Naive thymus-derived CD8-positive, alpha-beta T cell (primary cell): ENCODE measurements around the gene ARID5B. TPM values are rescaled to one million over a fixed set of nuclear protein-coding genes. Genes with fewer than 3 reads are reported as not detected.

Experiments
- ATAC-seq, 2 donors: fragments of 150-1000 bp; cut with Tn5 transposase in 1 of 2; sonication (Bioruptor Pico), chemical (Tn5 transposase) in 1 of 2; 1 replicate in 1 of 2; 2 replicates in 1 of 2; pipeline ENCODE4 v1.10.0; 2021; ENCODE audit warnings: mild to moderate bottlenecking in 2 of 2, moderate library complexity in 2 of 2
- POLR2A ChIA-PET: fragments of 350-600 bp; sonication (Branson Sonifier 250); formaldehyde crosslinking; loops from one replicate; lab custom pipeline; 2021; ENCODE audit warnings: antibody characterized with exemption; lab: Charles Lee
- DNase-seq, 10 donors: peaks; one replicate each; pipeline versions ENCODE4 v3.0.0 to v3.0.0-alpha.2; 2020 to 2022
- H3K27ac Mint-ChIP-seq, 10 donors: one replicate each; pipeline ENCODE4 v1.8.0; 2020 to 2022; ENCODE audit warnings: mild to moderate bottlenecking in 10 of 10, mixed read lengths in 10 of 10, moderate library complexity in 4 of 10, inconsistent platforms in 1 of 10
- H3K27me3 Mint-ChIP-seq, 5 donors: one replicate each; pipeline ENCODE4 v1.8.0; 2021 to 2022; ENCODE audit warnings: mixed read lengths in 5 of 5
- H3K36me3 Mint-ChIP-seq, 3 donors: one replicate each; pipeline ENCODE4 v1.8.0; 2020 to 2022; ENCODE audit warnings: mixed read lengths in 3 of 3, mild to moderate bottlenecking in 2 of 3, inconsistent platforms in 1 of 3
- H3K4me1 Mint-ChIP-seq, 4 donors: one replicate each; pipeline ENCODE4 v1.8.0; 2021 to 2022; ENCODE audit warnings: mixed read lengths in 4 of 4
- H3K4me3 Mint-ChIP-seq, 10 donors: one replicate each; pipeline ENCODE4 v1.8.0; 2020 to 2022; ENCODE audit warnings: mild to moderate bottlenecking in 10 of 10, mixed read lengths in 10 of 10, moderate library complexity in 6 of 10, inconsistent platforms in 1 of 10
- H3K9me3 Mint-ChIP-seq, 9 donors: one replicate each; pipeline ENCODE4 v1.8.0; 2020 to 2022; ENCODE audit warnings: mixed read lengths in 9 of 9, mild to moderate bottlenecking in 3 of 9, inconsistent platforms in 1 of 9, moderate library complexity in 1 of 9
- polyA plus RNA-seq, 3 donors: library from polyadenylated mRNA; unstranded; fragments of 300-500 nt; fragmentation: Illumina TruSeq; gene quantifications; one replicate each; pipeline ENCODE4 v1.2.3, GENCODE V29; 2021
- total RNA-seq, 8 experiments: library from RNA in 2 of 8; stranded (reverse) in 2 of 8; gene quantifications; one replicate each; pipeline ENCODE4 v1.2.3 and lab custom pipeline; 2021 to 2026

Gene ARID5B
- total and polyA plus RNA-seq, 5 experiments from 2014 or later = 9.6 to 22.5 (median 12.6) TPM

GRCh38 chr10:61951144-61951483 is 49.6 kb downstream of the ARID5B start:
- DNase-seq = no peak
- H3K27ac Mint-ChIP-seq = no peak overlapping the region
- no peak for ATAC-seq
- POLR2A ChIA-PET = no interaction called here
- no peaks in the 10 kb centered on the region for H3K27me3 Mint-ChIP-seq
- peaks cover 0 to 23% (median 9%) of the 10 kb centered on the region in 4 donors for H3K4me1 Mint-ChIP-seq
- peaks cover 0 to 55% (median 28%) of the 10 kb centered on the region in 3 donors for H3K36me3 Mint-ChIP-seq
- H3K4me3 Mint-ChIP-seq = no peak overlapping the region
- H3K9me3 Mint-ChIP-seq = no peaks in the 10 kb centered on the region

- peak overlapping the region in 1 of 10 donors; percentile 15 for H3K27ac Mint-ChIP-seq
- H3K27me3 Mint-ChIP-seq = no peaks in the 10 kb centered on the region
- H3K4me1 Mint-ChIP-seq = peaks cover 6 to 31% (median 10%) of the 10 kb centered on the region in 4 donors
- no peak overlapping the region for H3K4me3 Mint-ChIP-seq
- peaks cover 0 to 49% (median 26%) of the 10 kb centered on the region in 3 donors for H3K36me3 Mint-ChIP-seq
- no peak for DNase-seq
- H3K9me3 Mint-ChIP-seq = no peaks in the 10 kb centered on the region
- no peak for ATAC-seq
- POLR2A ChIA-PET = no interaction called here
These were observed 50.7 kb downstream of the ARID5B start for GRCh38 chr10:61952028-61952674.

- no peak overlapping the region for H3K27ac Mint-ChIP-seq
- no peaks in the 10 kb centered on the region for H3K9me3 Mint-ChIP-seq
- peaks cover 6 to 38% (median 11%) of the 10 kb centered on the region in 4 donors for H3K4me1 Mint-ChIP-seq
- no peak overlapping the region for H3K4me3 Mint-ChIP-seq
- no peak for ATAC-seq
- no peak for DNase-seq
- peaks cover 0 to 44% (median 17%) of the 10 kb centered on the region in 3 donors for H3K36me3 Mint-ChIP-seq
- H3K27me3 Mint-ChIP-seq = no peaks in the 10 kb centered on the region
- POLR2A ChIA-PET = interaction anchor here (0.5 kb wide), 1 partner anchor 64 kb away, joined by 4 read pairs; no protein-coding TSS in a partner anchor
These were observed 51.7 kb downstream of the ARID5B start for GRCh38 chr10:61953183-61953582.

GRCh38 chr10:61957806-61958205 is 56.3 kb downstream of the ARID5B start:
- Mint-ChIP-seq H3K36me3 (peaks cover 0 to 25% (median 14%) of the 10 kb centered on the region in 3 donors), H3K4me1 (peaks cover 3 to 66% (median 10%) of the 10 kb centered on the region in 4 donors), H3K27me3 (no peaks in the 10 kb centered on the region), H3K27ac (peak overlapping the region in 3 of 10 donors; percentile 60 to 70 (median 65)), H3K9me3 (no peaks in the 10 kb centered on the region), H3K4me3 (no peak overlapping the region)
- POLR2A ChIA-PET = no interaction called here
- DNase-seq (no peak), ATAC-seq (no peak)

- H3K4me1 Mint-ChIP-seq = peaks cover 3 to 71% (median 10%) of the 10 kb centered on the region in 4 donors
- peak overlapping the region in 1 of 10 donors; percentile 6 for H3K27ac Mint-ChIP-seq
- no peaks in the 10 kb centered on the region for H3K27me3 Mint-ChIP-seq
- POLR2A ChIA-PET = no interaction called here
- peaks cover 0 to 22% (median 18%) of the 10 kb centered on the region in 3 donors for H3K36me3 Mint-ChIP-seq
- H3K4me3 Mint-ChIP-seq = no peak overlapping the region
- no peaks in the 10 kb centered on the region for H3K9me3 Mint-ChIP-seq
- DNase-seq = no peak
- ATAC-seq = no peak
These were observed 56.8 kb downstream of the ARID5B start for GRCh38 chr10:61958311-61958710.

- H3K36me3 Mint-ChIP-seq = peaks cover 0 to 23% (median 22%) of the 10 kb centered on the region in 3 donors
- H3K27ac Mint-ChIP-seq = peak overlapping the region in 1 of 10 donors; percentile 6
- no peak for DNase-seq
- POLR2A ChIA-PET = no interaction called here
- H3K27me3 Mint-ChIP-seq = no peaks in the 10 kb centered on the region
- H3K9me3 Mint-ChIP-seq = no peaks in the 10 kb centered on the region
- peaks cover 4 to 73% (median 11%) of the 10 kb centered on the region in 4 donors for H3K4me1 Mint-ChIP-seq
- no peak for ATAC-seq
- H3K4me3 Mint-ChIP-seq = no peak overlapping the region
These were observed 57.3 kb downstream of the ARID5B start for GRCh38 chr10:61958805-61959204.

GRCh38 chr10:61959814-61960213 is 58.3 kb downstream of the ARID5B start:
- H3K27ac Mint-ChIP-seq = peak overlapping the region in 1 of 10 donors; percentile 32
- H3K9me3 Mint-ChIP-seq = no peaks in the 10 kb centered on the region
- ATAC-seq (no peak), DNase-seq (no peak)
- peaks cover 0 to 29% (median 27%) of the 10 kb centered on the region in 3 donors for H3K36me3 Mint-ChIP-seq
- peaks cover 7 to 79% (median 14%) of the 10 kb centered on the region in 4 donors for H3K4me1 Mint-ChIP-seq
- H3K4me3 Mint-ChIP-seq = no peak overlapping the region
- POLR2A ChIA-PET = no interaction called here
- H3K27me3 Mint-ChIP-seq = no peaks in the 10 kb centered on the region

GRCh38 chr10:61960396-61961120 is 59.1 kb downstream of the ARID5B start:
- Mint-ChIP-seq H3K27ac (peak overlapping the region in 3 of 10 donors; percentile 0 to 51 (median 37)), H3K36me3 (peaks cover 0 to 27% (median 27%) of the 10 kb centered on the region in 3 donors), H3K4me3 (no peak overlapping the region), H3K4me1 (peaks cover 7 to 79% (median 14%) of the 10 kb centered on the region in 4 donors), H3K9me3 (no peaks in the 10 kb centered on the region), H3K27me3 (no peaks in the 10 kb centered on the region)
- DNase-seq = no peak
- no peak for ATAC-seq
- POLR2A ChIA-PET = no interaction called here

GRCh38 chr10:61961278-61961677 is 59.8 kb downstream of the ARID5B start:
- Mint-ChIP-seq H3K36me3 (peaks cover 1 to 31% (median 28%) of the 10 kb centered on the region in 3 donors), H3K27ac (peak overlapping the region in 7 of 10 donors; percentile 22 to 88 (median 61)), H3K4me3 (peak overlapping the region in 2 of 10 donors; percentile 24 to 59), H3K4me1 (peaks cover 7 to 82% (median 14%) of the 10 kb centered on the region in 4 donors), H3K27me3 (no peaks in the 10 kb centered on the region), H3K9me3 (peaks cover 0 to 1% (median 0%) of the 10 kb centered on the region in 9 donors)
- POLR2A ChIA-PET = no interaction called here
- peak in 3 of 10 donors; percentile 8 to 35 (median 14) for DNase-seq
- ATAC-seq = peak; percentile 59 to 68

GRCh38 chr10:61962971-61963370 is 61.5 kb downstream of the ARID5B start:
- Mint-ChIP-seq H3K27ac (peak overlapping the region in 3 of 10 donors; percentile 58 to 69 (median 59)), H3K4me3 (no peak overlapping the region), H3K36me3 (peaks cover 8 to 41% (median 31%) of the 10 kb centered on the region in 3 donors), H3K9me3 (peaks cover 0 to 6% (median 0%) of the 10 kb centered on the region in 9 donors), H3K27me3 (no peaks in the 10 kb centered on the region), H3K4me1 (peaks cover 4 to 83% (median 10%) of the 10 kb centered on the region in 4 donors)
- POLR2A ChIA-PET = no interaction called here
- no peak for DNase-seq
- no peak for ATAC-seq

- H3K4me3 Mint-ChIP-seq = no peak overlapping the region
- POLR2A ChIA-PET = no interaction called here
- H3K4me1 Mint-ChIP-seq = peaks cover 4 to 78% (median 12%) of the 10 kb centered on the region in 4 donors
- peak overlapping the region in 3 of 10 donors; percentile 22 to 73 (median 59) for H3K27ac Mint-ChIP-seq
- DNase-seq (no peak), ATAC-seq (no peak)
- H3K27me3 Mint-ChIP-seq = no peaks in the 10 kb centered on the region
- H3K36me3 Mint-ChIP-seq = peaks cover 8 to 42% (median 25%) of the 10 kb centered on the region in 3 donors
- peaks cover 0 to 6% (median 0%) of the 10 kb centered on the region in 9 donors for H3K9me3 Mint-ChIP-seq
These were observed 62.2 kb downstream of the ARID5B start for GRCh38 chr10:61963669-61964058.

- Mint-ChIP-seq H3K4me3 (no peak overlapping the region), H3K27ac (peak overlapping the region in 3 of 10 donors; percentile 22 to 73 (median 59)), H3K4me1 (peaks cover 4 to 77% (median 14%) of the 10 kb centered on the region in 4 donors), H3K36me3 (peaks cover 8 to 39% (median 22%) of the 10 kb centered on the region in 3 donors), H3K9me3 (peaks cover 0 to 6% (median 0%) of the 10 kb centered on the region in 9 donors), H3K27me3 (no peaks in the 10 kb centered on the region)
- DNase-seq = no peak
- POLR2A ChIA-PET = no interaction called here
- ATAC-seq = no peak
These were observed 62.7 kb downstream of the ARID5B start for GRCh38 chr10:61964059-61964709.
